Breast epithelium (tissue), 4 donors: Measurements from ENCODE around the gene URM1. TPM values are rescaled to one million over a fixed set of nuclear protein-coding genes. Genes with fewer than 3 reads are reported as not detected.

Experiments used
- DNase-seq, 2 donors: peaks; one replicate each; pipeline ENCODE4 v3.0.0-alpha.2; 2019; ENCODE audit warnings: low spot score in 2 of 2
- H3K27ac ChIP-seq, 2 donors: fragments of 200-600 bp; sonication (generic) in 1 of 2; one replicate each; pipeline ENCODE4 v1.5.1; 2016 to 2019; ENCODE audit warnings: mild to moderate bottlenecking in 1 of 2
- H3K27me3 ChIP-seq, 2 donors: fragments of 200-600 bp; sonication (generic) in 1 of 2; one replicate each; pipeline versions ENCODE4 v1.5.1 to v1.6.0; 2017 to 2019; ENCODE audit warnings: control low read depth in 1 of 2, mild to moderate bottlenecking in 1 of 2
- H3K36me3 ChIP-seq: fragments of 200-600 bp; one replicate; pipeline ENCODE4 v1.5.1; 2019
- H3K4me1 ChIP-seq, 2 donors: fragments of 200-600 bp; sonication (generic); one replicate each; pipeline ENCODE4 v1.5.1; 2016 to 2019; ENCODE audit warnings: control low read depth in 1 of 2
- H3K4me3 ChIP-seq, 3 donors: fragments of 200-600 bp; sonication (generic); 1 replicate in 2 of 3; 2 replicates in 1 of 3; pipeline ENCODE4 v1.5.1; 2016 to 2019; ENCODE audit warnings: mild to moderate bottlenecking in 3 of 3, moderate library complexity in 2 of 3
- H3K9me3 ChIP-seq, 2 donors: fragments of 200-600 bp; sonication (generic) in 1 of 2; one replicate each; pipeline ENCODE4 v1.5.1; 2016 to 2019; ENCODE audit warnings: control low read depth in 1 of 2
- POLR2A ChIP-seq: fragments of 450-650 bp; IDR thresholded peaks from one replicate; pipeline ENCODE4 v1.6.1; 2016; ENCODE audit warnings: antibody characterized with exemption, mild to moderate bottlenecking, moderate library complexity
- POLR2AphosphoS5 ChIP-seq, 3 donors: sonication (generic); formaldehyde crosslinking; IDR thresholded peaks; one replicate each; pipeline ENCODE4 v1.6.1; 2017; ENCODE audit warnings: antibody characterized with exemption in 3 of 3
- intact Hi-C: fragments of 100-400 bp; cut with DNase I; formaldehyde crosslinking; loops from one replicate; pipeline ENCODE4 v1.15.1; 2023; ENCODE audit warnings: low total_unique reads
- total RNA-seq, 3 donors: library from RNA; depleted of rRNA; stranded (reverse); fragments of >200 nt; gene quantifications; one replicate each; pipeline ENCODE4 v1.1.0, GENCODE V29; 2016
- TF ChIP-seq, protein P1 (sequence below), 3 donors: fragments of 450-650 bp; IDR thresholded peaks; one replicate each; pipeline ENCODE4 v1.5.1; 2016 to 2017; ENCODE audit warnings: antibody characterized with exemption in 3 of 3, mild to moderate bottlenecking in 3 of 3, moderate library complexity in 3 of 3

URM1 gene
- total RNA-seq, 3 donors from 2014 or later, result 21.3 to 24.1 (median 23.8) TPM

DNA sequence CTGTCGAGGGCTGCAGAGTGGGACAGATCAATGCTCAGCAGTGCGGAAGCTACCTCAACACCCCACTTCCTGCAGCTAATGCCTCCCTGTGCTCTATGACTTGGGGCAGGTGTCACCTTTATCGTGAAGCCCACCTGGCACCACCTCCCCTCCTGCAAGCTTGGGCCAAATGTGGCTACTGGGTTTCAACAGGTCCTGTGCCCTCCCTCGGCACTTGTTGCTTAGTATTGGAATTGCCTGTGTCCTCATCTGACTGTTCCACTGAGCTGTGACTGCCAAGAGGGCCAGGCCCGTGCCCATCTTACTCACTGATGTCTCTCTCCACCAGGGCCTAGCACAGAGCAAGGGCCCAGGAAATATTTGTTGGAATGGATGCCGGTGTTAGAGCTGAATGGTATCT lies 21.4 kb upstream of the URM1 start:
- no peak overlapping the region for H3K4me3 ChIP-seq
- TF ChIP-seq, protein P1, sequence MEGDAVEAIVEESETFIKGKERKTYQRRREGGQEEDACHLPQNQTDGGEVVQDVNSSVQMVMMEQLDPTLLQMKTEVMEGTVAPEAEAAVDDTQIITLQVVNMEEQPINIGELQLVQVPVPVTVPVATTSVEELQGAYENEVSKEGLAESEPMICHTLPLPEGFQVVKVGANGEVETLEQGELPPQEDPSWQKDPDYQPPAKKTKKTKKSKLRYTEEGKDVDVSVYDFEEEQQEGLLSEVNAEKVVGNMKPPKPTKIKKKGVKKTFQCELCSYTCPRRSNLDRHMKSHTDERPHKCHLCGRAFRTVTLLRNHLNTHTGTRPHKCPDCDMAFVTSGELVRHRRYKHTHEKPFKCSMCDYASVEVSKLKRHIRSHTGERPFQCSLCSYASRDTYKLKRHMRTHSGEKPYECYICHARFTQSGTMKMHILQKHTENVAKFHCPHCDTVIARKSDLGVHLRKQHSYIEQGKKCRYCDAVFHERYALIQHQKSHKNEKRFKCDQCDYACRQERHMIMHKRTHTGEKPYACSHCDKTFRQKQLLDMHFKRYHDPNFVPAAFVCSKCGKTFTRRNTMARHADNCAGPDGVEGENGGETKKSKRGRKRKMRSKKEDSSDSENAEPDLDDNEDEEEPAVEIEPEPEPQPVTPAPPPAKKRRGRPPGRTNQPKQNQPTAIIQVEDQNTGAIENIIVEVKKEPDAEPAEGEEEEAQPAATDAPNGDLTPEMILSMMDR (IDR thresholded peaks at IDR 0.05), result no peak
- TF ChIP-seq POLR2AphosphoS5 (IDR thresholded peaks at IDR 0.05) (no peak), POLR2A (no peak)
- no peaks in the 10 kb centered on the region for H3K36me3 ChIP-seq
- no peaks in the 10 kb centered on the region for H3K27me3 ChIP-seq
- H3K4me1 ChIP-seq, result no peaks in the 10 kb centered on the region
- intact Hi-C loops, result loop anchor here (2.0 kb wide), 1 partner anchor 29 kb away; no protein-coding TSS in a partner anchor
- H3K9me3 ChIP-seq, result no peaks in the 10 kb centered on the region
- no peak overlapping the region for H3K27ac ChIP-seq
- DNase-seq, result no peak

DNA sequence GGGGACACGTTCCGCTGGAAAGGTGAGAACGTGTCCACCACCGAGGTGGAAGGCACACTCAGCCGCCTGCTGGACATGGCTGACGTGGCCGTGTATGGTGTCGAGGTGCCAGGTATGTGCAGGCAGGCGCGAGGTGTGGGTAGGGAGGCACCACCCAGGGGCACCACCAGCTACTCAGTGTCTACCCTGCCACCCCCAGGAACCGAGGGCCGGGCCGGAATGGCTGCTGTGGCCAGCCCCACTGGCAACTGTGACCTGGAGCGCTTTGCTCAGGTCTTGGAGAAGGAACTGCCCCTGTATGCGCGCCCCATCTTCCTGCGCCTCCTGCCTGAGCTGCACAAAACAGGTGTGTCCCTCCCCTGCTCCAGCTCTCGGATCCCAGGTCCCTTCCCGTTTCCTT lies 15.7 kb upstream of the URM1 start:
- no peaks in the 10 kb centered on the region for H3K27me3 ChIP-seq
- H3K4me1 ChIP-seq, result no peaks in the 10 kb centered on the region
- no peak overlapping the region for H3K4me3 ChIP-seq
- TF ChIP-seq, protein P1 (IDR thresholded peaks at IDR 0.05), result no peak
- TF ChIP-seq POLR2AphosphoS5 (IDR thresholded peaks at IDR 0.05) (no peak), POLR2A (no peak)
- intact Hi-C loops, result no loop called here
- no peaks in the 10 kb centered on the region for H3K9me3 ChIP-seq
- no peaks in the 10 kb centered on the region for H3K36me3 ChIP-seq
- no peak overlapping the region for H3K27ac ChIP-seq
- DNase-seq, result no peak

DNA sequence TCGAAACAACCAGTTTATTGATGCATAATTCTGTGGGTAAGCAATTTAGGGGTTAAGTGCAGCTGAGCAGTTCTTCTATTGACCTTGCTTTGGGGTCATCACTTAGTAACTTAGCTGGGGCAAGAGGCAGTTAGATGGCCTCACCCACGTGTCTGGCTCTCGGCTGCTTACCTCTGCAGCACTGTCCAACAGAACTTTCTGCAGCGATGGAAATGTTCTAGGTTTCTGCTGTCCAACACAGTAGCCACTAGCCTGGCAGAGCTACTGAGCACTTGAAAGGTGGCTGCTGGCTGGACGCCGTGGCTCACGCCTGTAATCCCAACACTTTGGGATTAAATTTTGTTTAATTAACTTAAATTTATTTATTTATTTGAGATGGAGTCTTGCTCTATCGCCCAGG lies 13.1 kb upstream of the URM1 start:
- Histone ChIP-seq H3K27ac (no peak overlapping the region), H3K9me3 (no peaks in the 10 kb centered on the region), H3K36me3 (no peaks in the 10 kb centered on the region), H3K4me3 (no peak overlapping the region), H3K4me1 (peaks cover 0 to 6% of the 10 kb centered on the region in 2 donors), H3K27me3 (no peaks in the 10 kb centered on the region)
- TF ChIP-seq POLR2A (no peak), POLR2AphosphoS5 (IDR thresholded peaks at IDR 0.05) (no peak)
- TF ChIP-seq, protein P1 (IDR thresholded peaks at IDR 0.05), result no peak
- intact Hi-C loops, result no loop called here
- no peak for DNase-seq

DNA sequence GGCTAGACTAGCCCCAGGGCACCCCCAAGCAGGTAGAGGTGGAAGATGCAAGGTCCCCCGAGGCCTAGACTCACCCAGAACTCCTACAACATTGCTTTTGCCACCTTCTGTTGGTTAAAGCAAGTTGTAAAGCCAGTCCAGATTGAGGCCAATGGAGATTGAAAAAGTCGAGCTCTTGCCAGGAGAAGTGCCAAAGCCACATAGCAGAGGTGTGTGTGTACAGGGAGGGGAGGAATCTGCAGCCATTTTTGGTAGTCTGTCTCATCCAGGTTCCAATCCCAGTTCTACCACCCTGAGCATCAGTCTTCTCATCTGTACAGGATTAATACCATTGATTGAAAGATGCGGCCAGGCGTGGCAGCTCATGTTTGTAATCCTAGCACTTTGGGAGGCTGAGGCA lies 12.3 kb upstream of the URM1 start:
- H3K27ac ChIP-seq, result no peak overlapping the region

DNA sequence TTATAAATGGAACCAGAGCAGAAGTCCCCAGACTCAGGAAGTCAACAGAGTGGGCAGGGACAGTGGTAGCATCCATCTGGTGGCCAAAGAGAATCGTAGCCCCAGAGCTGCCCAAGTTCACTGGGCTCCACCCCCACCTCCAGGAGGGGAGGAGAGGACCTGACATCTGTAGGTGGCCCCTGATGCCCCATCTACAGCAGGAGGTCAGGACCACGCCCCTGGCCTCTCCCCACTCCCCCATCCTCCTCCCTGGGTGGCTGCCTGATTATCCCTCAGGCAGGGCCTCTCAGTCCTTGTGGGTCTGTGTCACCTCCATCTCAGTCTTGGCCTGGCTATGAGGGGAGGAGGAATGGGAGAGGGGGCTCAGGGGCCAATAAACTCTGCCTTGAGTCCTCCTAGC lies 10.3 kb upstream of the URM1 start:
- Histone ChIP-seq H3K9me3 (no peaks in the 10 kb centered on the region), H3K27me3 (no peaks in the 10 kb centered on the region), H3K4me1 (peaks cover 0 to 6% of the 10 kb centered on the region in 2 donors), H3K36me3 (no peaks in the 10 kb centered on the region), H3K4me3 (no peak overlapping the region), H3K27ac (peak overlapping the region in 1 of 2 donors; percentile 60)
- no peak for TF ChIP-seq POLR2A
- TF ChIP-seq POLR2AphosphoS5 (IDR thresholded peaks at IDR 0.05), result no peak
- TF ChIP-seq, protein P1 (IDR thresholded peaks at IDR 0.05), result no peak
- no peak for DNase-seq
- intact Hi-C loops, result loop anchor here (1.0 kb wide), 1 partner anchor 458 kb away; no protein-coding TSS in a partner anchor

More for the DNA sequence above, 12.3 kb upstream of the URM1 start:
- Histone ChIP-seq H3K9me3 (no peaks in the 10 kb centered on the region), H3K36me3 (no peaks in the 10 kb centered on the region), H3K4me1 (peaks cover 0 to 6% of the 10 kb centered on the region in 2 donors), H3K27me3 (no peaks in the 10 kb centered on the region), H3K4me3 (no peak overlapping the region)
- intact Hi-C loops, result no loop called here
- DNase-seq, result no peak
- TF ChIP-seq POLR2AphosphoS5 (IDR thresholded peaks at IDR 0.05) (no peak), POLR2A (no peak)
- TF ChIP-seq, protein P1 (IDR thresholded peaks at IDR 0.05), result no peak
